HCT116 (cell line): Measurements from ENCODE around the gene CDC14A.

ENCODE experiments used
- CTCF ChIP-seq, 3 experiments: fragments of 200-600 bp in 1 of 3; sonication (generic) in 1 of 3; IDR thresholded peaks in 2 of 3; conservative IDR thresholded peaks in 1 of 3; 2 replicates each; pipeline ENCODE4 v1.5.1; 2012 to 2017; ENCODE audit warnings: low read depth in 2 of 3, low read length in 2 of 3, antibody characterized with exemption in 1 of 3, borderline replicate concordance in 1 of 3, control low read depth in 1 of 3, mild to moderate bottlenecking in 1 of 3, mixed read lengths in 1 of 3, mixed run types in 1 of 3, moderate library complexity in 1 of 3; ENCODE audit not compliant: insufficient read depth in 1 of 3
- EZH2 ChIP-seq: fragments of 200-600 bp; sonication (generic); IDR thresholded peaks from 2 replicates; pipeline ENCODE4 v1.6.1; 2017; ENCODE audit warnings: antibody characterized with exemption, mixed run types
- MAX ChIP-seq: IDR thresholded peaks from 2 replicates; pipeline ENCODE4 v1.6.1; 2012
- POLR2A ChIP-seq: IDR thresholded peaks from 2 replicates; pipeline ENCODE4 v1.7.0; 2011; ENCODE audit warnings: borderline replicate concordance; ENCODE audit not compliant: insufficient read depth, insufficient read length; ENCODE audit errors: extremely low read depth
- REST ChIP-seq: IDR thresholded peaks from 2 replicates; pipeline ENCODE4 v1.6.1; 2012; ENCODE audit warnings: low read depth

- TF ChIP-seq POLR2A (no peak), REST (no peak), CTCF (IDR thresholded peaks at IDR 0.05 in 2 of 3, conservative IDR thresholded peaks at IDR 0.05 in 1 of 3; ENCODE audit: borderline replicate concordance in 1 of 3, insufficient read depth in 1 of 3, low read depth in 2 of 3, low read length in 2 of 3) (no peak), MAX (no peak), EZH2 (no peak)
Observed at GRCh38 chr1:100482748-100483147, 130.4 kb downstream of the CDC14A start.
